HCT116 (cell line): Measurements from ENCODE around the gene KNTC1. TPM values are rescaled to one million over a fixed set of nuclear protein-coding genes. Genes with fewer than 3 reads are reported as not detected.

Source experiments
- ATAC-seq: fragments of 200-7000 bp; cut with Tn5 transposase; 2 replicates; pipeline ENCODE4 v1.9.1; 2020; ENCODE audit warnings: mild to moderate bottlenecking, moderate library complexity
- BruUV-seq: library from RNA; stranded (reverse); fragments of 400-500 nt; replicated peaks from 2 replicates; lab custom pipeline; 2021; lab: Mats Ljungman, UMichigan
- CTCF ChIA-PET: fragments of 300-600 bp; sonication (Branson Sonifier 250); formaldehyde crosslinking; loops from one replicate; lab custom pipeline; 2021; ENCODE audit warnings: antibody characterized with exemption; lab: Charles Lee
- POLR2A ChIA-PET: fragments of 300-600, 350-600 bp; sonication (Branson Sonifier 250); formaldehyde crosslinking; loops from one replicate; lab custom pipeline; 2021; ENCODE audit warnings: antibody characterized with exemption; lab: Charles Lee
- RAD21 ChIA-PET, 2 experiments: fragments of 300-600 bp; sonication (Branson Sonifier 250); formaldehyde crosslinking; loops; one replicate each; lab custom pipeline; 2023; ENCODE audit warnings: low total read pairs in 2 of 2; ENCODE audit not compliant: uncharacterized antibody in 2 of 2, unreplicated experiment in 2 of 2, low non-redundant PET in 1 of 2; lab: Charles Lee
- DNase-seq: peaks from one replicate; pipeline ENCODE4 v3.0.0-alpha.2; 2010; ENCODE audit warnings: low read depth, low spot score
- H2AFZ ChIP-seq: fragments of 200-600 bp; shearing (Covaris generic), sonication (generic); 2 replicates; pipeline ENCODE4 v1.6.1; 2017; ENCODE audit warnings: low read depth, mixed run types, mixed read lengths, antibody characterized with exemption, low read length; ENCODE audit not compliant: poor library complexity, severe bottlenecking
- H3K27ac ChIP-seq: 2 replicates; pipeline ENCODE4 v1.5.1; 2012; ENCODE audit warnings: low read depth, low read length
- H3K27me3 ChIP-seq: fragments of 200-600 bp; sonication (generic); 2 replicates; pipeline ENCODE4 v1.6.1; 2016; ENCODE audit warnings: mixed run types, low read length, mixed read lengths; ENCODE audit not compliant: insufficient read depth
- H3K36me3 ChIP-seq, 2 experiments: fragments of 200-500 bp in 1 of 2; fragments of 200-600 bp in 1 of 2; sonication (Bioruptor generic) in 1 of 2; sonication (generic) in 1 of 2; 2 replicates each; pipeline versions ENCODE4 v1.5.1 to v1.6.1; 2014 to 2016; ENCODE audit warnings: low read length in 2 of 2, inconsistent platforms in 1 of 2, mixed read lengths in 1 of 2, mixed run types in 1 of 2; ENCODE audit not compliant: insufficient read depth in 2 of 2, control insufficient read depth in 1 of 2
- H3K4me1 ChIP-seq, 2 experiments: fragments of 200-600 bp in 1 of 2; sonication (generic) in 1 of 2; 2 replicates each; pipeline versions ENCODE4 v1.5.1 to v1.6.1; 2012 to 2017; ENCODE audit warnings: low read length in 2 of 2, inconsistent platforms in 1 of 2, mild to moderate bottlenecking in 1 of 2, mixed read lengths in 1 of 2, mixed run types in 1 of 2, moderate library complexity in 1 of 2; ENCODE audit not compliant: insufficient read depth in 2 of 2, control insufficient read depth in 1 of 2
- H3K4me2 ChIP-seq: fragments of 200-600 bp; sonication (generic); 2 replicates; pipeline ENCODE4 v1.6.1; 2017; ENCODE audit warnings: mixed run types, low read length, mixed read lengths
- H3K4me3 ChIP-seq, 2 experiments: fragments of 200-600 bp in 1 of 2; sonication (generic) in 1 of 2; replicated peaks in 1 of 2; 2 replicates each; pipeline ENCODE4 v1.5.1; 2011 to 2016; ENCODE audit warnings: low read length in 2 of 2, control low read depth in 1 of 2, low read depth in 1 of 2, mild to moderate bottlenecking in 1 of 2, mixed read lengths in 1 of 2, mixed run types in 1 of 2
- H3K79me2 ChIP-seq: fragments of 200-600 bp; sonication (generic); 2 replicates; pipeline ENCODE4 v1.6.1; 2017; ENCODE audit warnings: mild to moderate bottlenecking, mixed run types, low read length, moderate library complexity, mixed read lengths; ENCODE audit not compliant: insufficient read depth
- H3K9ac ChIP-seq: fragments of 200-600 bp; sonication (generic); 2 replicates; pipeline ENCODE4 v1.6.1; 2016; ENCODE audit warnings: low read length, mixed read lengths
- H3K9me2 ChIP-seq: fragments of 200-600 bp; sonication (generic), shearing (Covaris generic); 2 replicates; pipeline ENCODE4 v1.6.1; 2017; ENCODE audit warnings: mixed run types, mild to moderate bottlenecking, moderate library complexity; ENCODE audit not compliant: insufficient read depth
- H3K9me3 ChIP-seq, 2 experiments: fragments of 200-500 bp in 1 of 2; fragments of 200-600 bp in 1 of 2; sonication (Bioruptor generic) in 1 of 2; sonication (generic) in 1 of 2; 2 replicates each; pipeline ENCODE4 v1.6.1; 2014 to 2017; ENCODE audit warnings: low read length in 2 of 2, mixed read lengths in 2 of 2, inconsistent platforms in 1 of 2, low read depth in 1 of 2, mild to moderate bottlenecking in 1 of 2, mixed run types in 1 of 2, moderate library complexity in 1 of 2; ENCODE audit not compliant: control insufficient read depth in 1 of 2, insufficient read depth in 1 of 2
- H4K20me1 ChIP-seq: fragments of 200-600 bp; sonication (generic), shearing (Covaris generic); 2 replicates; pipeline ENCODE4 v1.6.1; 2017; ENCODE audit warnings: mixed run types, mild to moderate bottlenecking, moderate library complexity; ENCODE audit not compliant: insufficient read depth
- CEBPB ChIP-seq: IDR thresholded peaks from 2 replicates; pipeline ENCODE4 v1.6.1; 2012; ENCODE audit warnings: low read depth
- EGR1 ChIP-seq: IDR thresholded peaks from 2 replicates; pipeline ENCODE4 v1.6.1; 2012; ENCODE audit warnings: low read depth
- EZH2 ChIP-seq: fragments of 200-600 bp; sonication (generic); IDR thresholded peaks from 2 replicates; pipeline ENCODE4 v1.6.1; 2017; ENCODE audit warnings: antibody characterized with exemption, mixed run types
- EZH2phosphoT487 ChIP-seq: fragments of 200-600 bp; IDR thresholded peaks from 2 replicates; pipeline ENCODE4 v1.6.1; 2018; ENCODE audit warnings: antibody characterized with exemption, borderline replicate concordance
- FOSL1 ChIP-seq: IDR thresholded peaks from 2 replicates; pipeline ENCODE4 v1.6.1; 2012; ENCODE audit warnings: low read depth
- POLR2AphosphoS5 ChIP-seq: IDR thresholded peaks from 2 replicates; pipeline ENCODE4 v1.6.1; 2011; ENCODE audit warnings: mild to moderate bottlenecking, low read depth, low read length, moderate library complexity
- RAD21 ChIP-seq: IDR thresholded peaks from 2 replicates; pipeline ENCODE4 v1.6.1; 2012; ENCODE audit warnings: low read depth, mild to moderate bottlenecking
- SIN3A ChIP-seq: IDR thresholded peaks from 2 replicates; pipeline ENCODE4 v1.6.1; 2012; ENCODE audit warnings: low read depth
- SP1 ChIP-seq: IDR thresholded peaks from 2 replicates; pipeline ENCODE4 v1.6.1; 2012; ENCODE audit warnings: low read depth
- SRF ChIP-seq: IDR thresholded peaks from 2 replicates; pipeline ENCODE4 v1.6.1; 2012; ENCODE audit warnings: low read depth
- YY1 ChIP-seq: IDR thresholded peaks from 2 replicates; pipeline ENCODE4 v1.6.1; 2011; ENCODE audit warnings: low read length, low read depth, moderate library complexity, mild to moderate bottlenecking; ENCODE audit not compliant: insufficient replicate concordance; ENCODE audit errors: extremely low read depth
- ZFX ChIP-seq: fragments of 450-650 bp; IDR thresholded peaks from 2 replicates; pipeline ENCODE4 v1.6.1; 2017
- intact Hi-C: fragments of 100-400 bp; cut with micrococcal nuclease; formaldehyde crosslinking; loops from 2 replicates; pipeline ENCODE4 v1.10.0; 2022
- total RNA-seq: library from RNA; stranded (reverse); gene quantifications from one replicate; pipeline ENCODE4 v1.2.1, GENCODE V29; 2021; ENCODE audit not compliant: unreplicated experiment
- TF ChIP-seq, protein P1 (sequence below), 3 experiments: fragments of 200-600 bp in 1 of 3; sonication (generic) in 1 of 3; IDR thresholded peaks in 2 of 3; conservative IDR thresholded peaks in 1 of 3; 2 replicates each; pipeline ENCODE4 v1.5.1; 2012 to 2017; ENCODE audit warnings: low read depth in 2 of 3, low read length in 2 of 3, antibody characterized with exemption in 1 of 3, borderline replicate concordance in 1 of 3, control low read depth in 1 of 3, mild to moderate bottlenecking in 1 of 3, mixed read lengths in 1 of 3, mixed run types in 1 of 3, moderate library complexity in 1 of 3; ENCODE audit not compliant: insufficient read depth in 1 of 3
- TF ChIP-seq, protein P2 (sequence below): IDR thresholded peaks from 2 replicates; pipeline ENCODE4 v1.6.1; 2012
- TF ChIP-seq, protein P3 (sequence below): IDR thresholded peaks from 2 replicates; pipeline ENCODE4 v1.6.1; 2012
- TF ChIP-seq, protein P4 (sequence below): IDR thresholded peaks from 2 replicates; pipeline ENCODE4 v1.6.1; 2011; ENCODE audit warnings: mild to moderate bottlenecking, low read length, moderate library complexity; ENCODE audit not compliant: insufficient replicate concordance; ENCODE audit errors: extremely low read depth

KNTC1 gene
- total RNA-seq, 1 experiment from 2014 or later, result 70.2 TPM

DNA sequence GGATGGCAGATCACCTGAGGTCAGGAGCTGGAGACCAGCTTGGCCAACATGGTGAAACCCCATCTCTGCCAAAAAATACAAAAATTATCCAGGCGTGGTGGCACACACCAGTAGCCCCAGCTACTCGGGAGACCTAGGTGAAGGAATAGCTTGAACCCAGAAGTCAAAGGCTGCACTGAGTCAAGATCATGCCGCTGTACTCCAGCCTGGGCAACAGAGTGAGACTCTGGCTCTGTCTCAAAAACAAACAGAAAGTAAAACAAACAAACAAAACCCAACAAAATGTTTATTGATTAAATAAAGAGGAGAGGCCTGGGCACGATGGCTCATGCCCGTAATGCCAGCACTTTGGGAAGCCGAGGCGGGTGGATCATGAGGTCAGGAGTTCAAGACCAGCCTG, 31.8 kb upstream of the KNTC1 start:
- no peak for DNase-seq
- Histone ChIP-seq H3K9me2 (no peaks in the 10 kb centered on the region), H3K27ac (no peak overlapping the region), H3K4me1 (peaks cover 6 to 11% of the 10 kb centered on the region in 2 experiments; a peak in 2 of 4 replicates), H3K36me3 (peaks cover 17 to 19% of the 10 kb centered on the region in 2 experiments), H3K79me2 (peaks cover 79% of the 10 kb centered on the region)
- ChIA-PET CTCF (no interaction called here), RAD21 (no interaction called here), POLR2A (interaction anchor here (1.6 kb wide), 1 partner anchor 19 kb away, joined by 4 read pairs; no protein-coding TSS in a partner anchor)
- intact Hi-C loops, result no loop called here
- TF ChIP-seq CEBPB (no peak), YY1 (no peak), SP1 (no peak), EGR1 (no peak), POLR2AphosphoS5 (no peak), SIN3A (no peak), SRF (no peak), RAD21 (no peak), FOSL1 (no peak), ZFX (no peak), EZH2 (no peak), EZH2phosphoT487 (no peak)
- TF ChIP-seq, protein P1, sequence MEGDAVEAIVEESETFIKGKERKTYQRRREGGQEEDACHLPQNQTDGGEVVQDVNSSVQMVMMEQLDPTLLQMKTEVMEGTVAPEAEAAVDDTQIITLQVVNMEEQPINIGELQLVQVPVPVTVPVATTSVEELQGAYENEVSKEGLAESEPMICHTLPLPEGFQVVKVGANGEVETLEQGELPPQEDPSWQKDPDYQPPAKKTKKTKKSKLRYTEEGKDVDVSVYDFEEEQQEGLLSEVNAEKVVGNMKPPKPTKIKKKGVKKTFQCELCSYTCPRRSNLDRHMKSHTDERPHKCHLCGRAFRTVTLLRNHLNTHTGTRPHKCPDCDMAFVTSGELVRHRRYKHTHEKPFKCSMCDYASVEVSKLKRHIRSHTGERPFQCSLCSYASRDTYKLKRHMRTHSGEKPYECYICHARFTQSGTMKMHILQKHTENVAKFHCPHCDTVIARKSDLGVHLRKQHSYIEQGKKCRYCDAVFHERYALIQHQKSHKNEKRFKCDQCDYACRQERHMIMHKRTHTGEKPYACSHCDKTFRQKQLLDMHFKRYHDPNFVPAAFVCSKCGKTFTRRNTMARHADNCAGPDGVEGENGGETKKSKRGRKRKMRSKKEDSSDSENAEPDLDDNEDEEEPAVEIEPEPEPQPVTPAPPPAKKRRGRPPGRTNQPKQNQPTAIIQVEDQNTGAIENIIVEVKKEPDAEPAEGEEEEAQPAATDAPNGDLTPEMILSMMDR (IDR thresholded peaks at IDR 0.05 in 2 of 3, conservative IDR thresholded peaks at IDR 0.05 in 1 of 3; ENCODE audit: borderline replicate concordance in 1 of 3, insufficient read depth in 1 of 3, low read depth in 2 of 3, low read length in 2 of 3), result no peak
- TF ChIP-seq, protein P2, sequence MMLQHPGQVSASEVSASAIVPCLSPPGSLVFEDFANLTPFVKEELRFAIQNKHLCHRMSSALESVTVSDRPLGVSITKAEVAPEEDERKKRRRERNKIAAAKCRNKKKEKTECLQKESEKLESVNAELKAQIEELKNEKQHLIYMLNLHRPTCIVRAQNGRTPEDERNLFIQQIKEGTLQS, result no peak
- TF ChIP-seq, protein P3, sequence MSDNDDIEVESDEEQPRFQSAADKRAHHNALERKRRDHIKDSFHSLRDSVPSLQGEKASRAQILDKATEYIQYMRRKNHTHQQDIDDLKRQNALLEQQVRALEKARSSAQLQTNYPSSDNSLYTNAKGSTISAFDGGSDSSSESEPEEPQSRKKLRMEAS, result no peak
- TF ChIP-seq, protein P4, sequence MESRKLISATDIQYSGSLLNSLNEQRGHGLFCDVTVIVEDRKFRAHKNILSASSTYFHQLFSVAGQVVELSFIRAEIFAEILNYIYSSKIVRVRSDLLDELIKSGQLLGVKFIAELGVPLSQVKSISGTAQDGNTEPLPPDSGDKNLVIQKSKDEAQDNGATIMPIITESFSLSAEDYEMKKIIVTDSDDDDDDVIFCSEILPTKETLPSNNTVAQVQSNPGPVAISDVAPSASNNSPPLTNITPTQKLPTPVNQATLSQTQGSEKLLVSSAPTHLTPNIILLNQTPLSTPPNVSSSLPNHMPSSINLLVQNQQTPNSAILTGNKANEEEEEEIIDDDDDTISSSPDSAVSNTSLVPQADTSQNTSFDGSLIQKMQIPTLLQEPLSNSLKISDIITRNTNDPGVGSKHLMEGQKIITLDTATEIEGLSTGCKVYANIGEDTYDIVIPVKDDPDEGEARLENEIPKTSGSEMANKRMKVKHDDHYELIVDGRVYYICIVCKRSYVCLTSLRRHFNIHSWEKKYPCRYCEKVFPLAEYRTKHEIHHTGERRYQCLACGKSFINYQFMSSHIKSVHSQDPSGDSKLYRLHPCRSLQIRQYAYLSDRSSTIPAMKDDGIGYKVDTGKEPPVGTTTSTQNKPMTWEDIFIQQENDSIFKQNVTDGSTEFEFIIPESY, result no peak
- TF ChIP-seq, all 23 proteins: peak for 0
- H3K4me2 ChIP-seq, result no peak overlapping the region
- no peak for ATAC-seq
- H2AFZ ChIP-seq, result no peak overlapping the region
- H3K9me3 ChIP-seq, result no peaks in the 10 kb centered on the region
- no TSS peak for BruUV-seq
- no peaks in the 10 kb centered on the region for H3K27me3 ChIP-seq
- no peak overlapping the region for H3K4me3 ChIP-seq
- no peak overlapping the region for H3K9ac ChIP-seq
- H4K20me1 ChIP-seq, result no peaks in the 10 kb centered on the region
